ENCODE measurements around the gene AOPEP. TPM values are rescaled to one million over a fixed set of nuclear protein-coding genes. Genes with fewer than 3 reads are reported as not detected.

Gene AOPEP
- total RNA-seq, 4 donors from 2014 or later, result 126 to 216 (median 136) TPM

- H3K27ac ChIP-seq, result no peak overlapping the region
- H3K36me3 ChIP-seq, result no peaks in the 10 kb centered on the region
- intact Hi-C loops (cut with DNase I), result loop anchor here (10.0 kb wide), 1 partner anchor 106 kb away; no protein-coding TSS in a partner anchor
- no peak overlapping the region for H3K4me3 ChIP-seq (replicated peaks in 1 of 3)
- 92 to 95% methylated on average over 8 of the region's 8 CpGs for WGBS, 2 donors
- no peak for DNase-seq
- TF ChIP-seq POLR2A (IDR thresholded peaks at IDR 0.05), result no peak
- no peak for TF ChIP-seq CTCF (IDR thresholded peaks at IDR 0.05)
- peaks cover 11 to 29% of the 10 kb centered on the region in 2 donors for H3K4me1 ChIP-seq
- H3K27me3 ChIP-seq, result no peaks in the 10 kb centered on the region
- no peaks in the 10 kb centered on the region for H3K9me3 ChIP-seq
These were observed 264.5 kb downstream of the AOPEP start for GRCh38 chr9:94990897-94991561.

- no peaks in the 10 kb centered on the region for H3K27me3 ChIP-seq
- intact Hi-C loops (cut with DNase I), result loop anchor here (10.0 kb wide), 1 partner anchor 107 kb away; no protein-coding TSS in a partner anchor
- H3K27ac ChIP-seq, result peak overlapping the region in 2 of 3 donors; percentile 29 to 86
- TF ChIP-seq CTCF (IDR thresholded peaks at IDR 0.05), result no peak
- no peak for TF ChIP-seq POLR2A (IDR thresholded peaks at IDR 0.05)
- H3K4me1 ChIP-seq, result peaks cover 19 to 37% of the 10 kb centered on the region in 2 donors
- H3K9me3 ChIP-seq, result no peaks in the 10 kb centered on the region
- DNase-seq, result no peak
- no peak overlapping the region for H3K4me3 ChIP-seq (replicated peaks in 1 of 3)
- 91 to 92% methylated on average over 15 of the region's 15 CpGs for WGBS, 2 donors
- no peaks in the 10 kb centered on the region for H3K36me3 ChIP-seq
These were observed 265.7 kb downstream of the AOPEP start for GRCh38 chr9:94991961-94992907.

- Histone ChIP-seq H3K9me3 (no peaks in the 10 kb centered on the region), H3K27ac (peak overlapping the region; percentile 6 to 86 (median 29)), H3K4me3 (replicated peaks in 1 of 3) (no peak overlapping the region), H3K4me1 (peaks cover 19 to 31% of the 10 kb centered on the region in 2 donors), H3K27me3 (no peaks in the 10 kb centered on the region), H3K36me3 (no peaks in the 10 kb centered on the region)
- TF ChIP-seq POLR2A (IDR thresholded peaks at IDR 0.05), result no peak
- no peak for TF ChIP-seq CTCF (IDR thresholded peaks at IDR 0.05)
- intact Hi-C loops (cut with DNase I), result loop anchor here (10.0 kb wide), 1 partner anchor 108 kb away; no protein-coding TSS in a partner anchor
- no peak for DNase-seq
- WGBS, 2 donors, result 80 to 88% methylated on average over 9 of the region's 9 CpGs
These were observed 266.8 kb downstream of the AOPEP start for GRCh38 chr9:94993160-94993820.

GRCh38 chr9:94993821-94994165 is 267.3 kb downstream of the AOPEP start:
- Histone ChIP-seq H3K4me3 (replicated peaks in 1 of 3) (no peak overlapping the region), H3K27me3 (no peaks in the 10 kb centered on the region), H3K27ac (peak overlapping the region in 1 of 3 donors; percentile 86), H3K9me3 (no peaks in the 10 kb centered on the region), H3K36me3 (no peaks in the 10 kb centered on the region), H3K4me1 (peaks cover 19 to 31% of the 10 kb centered on the region in 2 donors)
- intact Hi-C loops (cut with DNase I), result loop anchor here (10.0 kb wide), 1 partner anchor 109 kb away; no protein-coding TSS in a partner anchor
- TF ChIP-seq CTCF (IDR thresholded peaks at IDR 0.05), result no peak
- no peak for TF ChIP-seq POLR2A (IDR thresholded peaks at IDR 0.05)
- no peak for DNase-seq
- 91 to 92% methylated on average over 7 of the region's 7 CpGs for WGBS, 2 donors

Measured in thyroid gland (tissue), 4 donors.